Measurements from ENCODE around the gene SLC25A47.

Gene SLC25A47

GRCh38 chr14:100314724-100315123 is 8.4 kb upstream of the SLC25A47 start:
- no peak overlapping the region for H3K4me3 ChIP-seq (ENCODE audit: low read depth, low read length)
- DNase-seq (ENCODE audit: low read depth): no peak
- no peak for TF ChIP-seq CTCF (IDR thresholded peaks at IDR 0.05; ENCODE audit: low read depth, low read length, missing control alignments)

GRCh38 chr14:100317389-100317788 is 5.8 kb upstream of the SLC25A47 start:
- no peak for TF ChIP-seq CTCF (IDR thresholded peaks at IDR 0.05; ENCODE audit: low read depth, low read length, missing control alignments)
- DNase-seq (ENCODE audit: low read depth): no peak
- H3K4me3 ChIP-seq (ENCODE audit: low read depth, low read length): no peak overlapping the region

- TF ChIP-seq CTCF (IDR thresholded peaks at IDR 0.05; ENCODE audit: low read depth, low read length, missing control alignments): peak; percentile 83
- DNase-seq (ENCODE audit: low read depth): peak; percentile 30
- peak overlapping the region; percentile 27 for H3K4me3 ChIP-seq (ENCODE audit: low read depth, low read length)
These were observed 5.0 kb upstream of the SLC25A47 start for GRCh38 chr14:100317912-100318808.

- DNase-seq (ENCODE audit: low read depth): no peak
- H3K4me3 ChIP-seq (ENCODE audit: low read depth, low read length): no peak overlapping the region
- TF ChIP-seq CTCF (IDR thresholded peaks at IDR 0.05; ENCODE audit: low read depth, low read length, missing control alignments): no peak
These were observed 2.8 kb upstream of the SLC25A47 start for GRCh38 chr14:100320157-100320856.

- no peak for DNase-seq (ENCODE audit: low read depth)
- no peak overlapping the region for H3K4me3 ChIP-seq (ENCODE audit: low read depth, low read length)
- TF ChIP-seq CTCF (IDR thresholded peaks at IDR 0.05; ENCODE audit: low read depth, low read length, missing control alignments): no peak
These were observed 1.5 kb upstream of the SLC25A47 start for GRCh38 chr14:100321473-100322137.

- H3K4me3 ChIP-seq (ENCODE audit: low read depth, low read length): no peak overlapping the region
- DNase-seq (ENCODE audit: low read depth): no peak
- TF ChIP-seq CTCF (IDR thresholded peaks at IDR 0.05; ENCODE audit: low read depth, low read length, missing control alignments): no peak
These were observed 791 bp upstream of the SLC25A47 start for GRCh38 chr14:100322138-100322957.
